ENCODE measurements around the gene EYA2. TPM values are rescaled to one million over a fixed set of nuclear protein-coding genes. Genes with fewer than 3 reads are reported as not detected.

The EYA2 gene
- total RNA-seq, 4 donors from 2014 or later, result 2.0 to 11.0 (median 5.6) TPM

DNA sequence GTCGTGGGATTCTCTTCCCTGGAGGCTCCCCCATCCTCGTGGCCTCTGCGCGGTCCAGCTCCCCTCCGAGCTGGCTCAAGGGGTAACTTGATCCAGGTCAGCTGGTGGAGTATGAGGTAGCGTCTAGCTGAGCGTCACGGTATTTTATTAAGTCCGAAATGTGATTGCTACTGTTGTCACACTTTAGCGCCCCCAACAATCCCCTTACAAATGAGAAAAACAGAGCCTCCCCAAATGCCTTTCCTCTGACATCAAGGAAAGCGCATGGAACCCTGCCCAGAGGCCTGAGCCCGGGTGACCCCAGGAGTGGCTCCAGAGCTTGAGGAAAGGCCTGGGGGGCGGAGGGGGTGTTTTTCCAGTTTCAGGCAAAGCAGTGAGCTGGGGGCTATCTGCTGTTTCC lies 269.5 kb downstream of the EYA2 start:
- no peak overlapping the region for H3K27ac ChIP-seq
- no peak for DNase-seq

GRCh38 chr20:47165376-47165865 lies 270.8 kb downstream of the EYA2 start:
- DNase-seq, result no peak
- Histone ChIP-seq H3K4me3 (no peak overlapping the region), H3K27me3 (no peaks in the 10 kb centered on the region), H3K27ac (no peak overlapping the region), H3K4me1 (no peaks in the 10 kb centered on the region), H3K36me3 (no peaks in the 10 kb centered on the region), H3K9me3 (no peaks in the 10 kb centered on the region)
- TF ChIP-seq, protein P1, sequence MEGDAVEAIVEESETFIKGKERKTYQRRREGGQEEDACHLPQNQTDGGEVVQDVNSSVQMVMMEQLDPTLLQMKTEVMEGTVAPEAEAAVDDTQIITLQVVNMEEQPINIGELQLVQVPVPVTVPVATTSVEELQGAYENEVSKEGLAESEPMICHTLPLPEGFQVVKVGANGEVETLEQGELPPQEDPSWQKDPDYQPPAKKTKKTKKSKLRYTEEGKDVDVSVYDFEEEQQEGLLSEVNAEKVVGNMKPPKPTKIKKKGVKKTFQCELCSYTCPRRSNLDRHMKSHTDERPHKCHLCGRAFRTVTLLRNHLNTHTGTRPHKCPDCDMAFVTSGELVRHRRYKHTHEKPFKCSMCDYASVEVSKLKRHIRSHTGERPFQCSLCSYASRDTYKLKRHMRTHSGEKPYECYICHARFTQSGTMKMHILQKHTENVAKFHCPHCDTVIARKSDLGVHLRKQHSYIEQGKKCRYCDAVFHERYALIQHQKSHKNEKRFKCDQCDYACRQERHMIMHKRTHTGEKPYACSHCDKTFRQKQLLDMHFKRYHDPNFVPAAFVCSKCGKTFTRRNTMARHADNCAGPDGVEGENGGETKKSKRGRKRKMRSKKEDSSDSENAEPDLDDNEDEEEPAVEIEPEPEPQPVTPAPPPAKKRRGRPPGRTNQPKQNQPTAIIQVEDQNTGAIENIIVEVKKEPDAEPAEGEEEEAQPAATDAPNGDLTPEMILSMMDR (IDR thresholded peaks at IDR 0.05), result no peak
- no peak for TF ChIP-seq POLR2A (IDR thresholded peaks at IDR 0.05)
- intact Hi-C loops (cut with DNase I; ENCODE audit: low total_unique reads), result no loop called here

More for the DNA sequence above, 269.5 kb downstream of the EYA2 start:
- no peak overlapping the region for H3K4me3 ChIP-seq
- H3K9me3 ChIP-seq, result no peaks in the 10 kb centered on the region
- no peaks in the 10 kb centered on the region for H3K4me1 ChIP-seq
- TF ChIP-seq POLR2A (IDR thresholded peaks at IDR 0.05), result no peak
- TF ChIP-seq, protein P1 (IDR thresholded peaks at IDR 0.05), result no peak
- no peaks in the 10 kb centered on the region for H3K27me3 ChIP-seq
- no peaks in the 10 kb centered on the region for H3K36me3 ChIP-seq
- intact Hi-C loops (cut with DNase I; ENCODE audit: low total_unique reads), result loop anchor here (5.0 kb wide), 1 partner anchor 1168 kb away; no protein-coding TSS in a partner anchor

DNA sequence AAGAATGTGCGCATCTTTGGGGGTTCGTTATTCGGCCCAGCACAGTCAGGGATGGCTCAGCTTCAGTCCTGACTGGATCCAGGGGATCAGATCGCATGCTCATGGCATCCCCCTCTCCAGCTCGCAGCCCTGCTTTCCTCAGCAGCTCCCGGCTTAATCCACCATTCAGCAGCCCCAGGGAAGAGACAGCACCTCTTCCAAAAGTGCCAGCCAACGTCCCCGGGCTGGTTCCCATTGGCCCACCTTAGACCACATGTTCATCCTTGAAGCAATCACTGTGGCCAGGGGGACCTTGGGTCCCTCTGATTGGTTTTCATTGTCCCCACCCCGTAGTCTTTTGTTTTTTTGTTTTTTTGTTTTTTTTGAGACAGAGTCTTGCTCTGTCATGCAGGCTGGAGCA lies 273.2 kb downstream of the EYA2 start:
- intact Hi-C loops (cut with DNase I; ENCODE audit: low total_unique reads), result no loop called here
- no peaks in the 10 kb centered on the region for H3K27me3 ChIP-seq
- no peak overlapping the region for H3K4me3 ChIP-seq
- H3K4me1 ChIP-seq, result no peaks in the 10 kb centered on the region
- H3K36me3 ChIP-seq, result no peaks in the 10 kb centered on the region
- H3K9me3 ChIP-seq, result no peaks in the 10 kb centered on the region
- no peak for TF ChIP-seq POLR2A (IDR thresholded peaks at IDR 0.05)
- TF ChIP-seq, protein P1 (IDR thresholded peaks at IDR 0.05), result no peak
- no peak for DNase-seq
- H3K27ac ChIP-seq, result no peak overlapping the region

- TF ChIP-seq, protein P1 (IDR thresholded peaks at IDR 0.05), result no peak
- no peak for TF ChIP-seq POLR2A (IDR thresholded peaks at IDR 0.05)
- Histone ChIP-seq H3K9me3 (no peaks in the 10 kb centered on the region), H3K36me3 (no peaks in the 10 kb centered on the region), H3K4me1 (no peaks in the 10 kb centered on the region), H3K27ac (no peak overlapping the region), H3K4me3 (no peak overlapping the region), H3K27me3 (no peaks in the 10 kb centered on the region)
- DNase-seq, result no peak
- intact Hi-C loops (cut with DNase I; ENCODE audit: low total_unique reads), result no loop called here
Measured at GRCh38 chr20:47172579-47172978, 277.9 kb downstream of the EYA2 start.

- DNase-seq, result no peak
- H3K27ac ChIP-seq, result no peak overlapping the region
- no peaks in the 10 kb centered on the region for H3K9me3 ChIP-seq
- H3K36me3 ChIP-seq, result no peaks in the 10 kb centered on the region
- no peak for TF ChIP-seq POLR2A (IDR thresholded peaks at IDR 0.05)
- TF ChIP-seq, protein P1 (IDR thresholded peaks at IDR 0.05), result no peak
- no peaks in the 10 kb centered on the region for H3K4me1 ChIP-seq
- H3K27me3 ChIP-seq, result no peaks in the 10 kb centered on the region
- intact Hi-C loops (cut with DNase I; ENCODE audit: low total_unique reads), result no loop called here
- no peak overlapping the region for H3K4me3 ChIP-seq
Measured at GRCh38 chr20:47173596-47174216, 279.1 kb downstream of the EYA2 start.
